ENCODE measurements around the gene BAHD1. TPM values are rescaled to one million over a fixed set of nuclear protein-coding genes. Genes with fewer than 3 reads are reported as not detected.

Gene BAHD1
- total and polyA plus RNA-seq, 11 donors = 7.8 to 28.4 (median 16.1) TPM

DNA sequence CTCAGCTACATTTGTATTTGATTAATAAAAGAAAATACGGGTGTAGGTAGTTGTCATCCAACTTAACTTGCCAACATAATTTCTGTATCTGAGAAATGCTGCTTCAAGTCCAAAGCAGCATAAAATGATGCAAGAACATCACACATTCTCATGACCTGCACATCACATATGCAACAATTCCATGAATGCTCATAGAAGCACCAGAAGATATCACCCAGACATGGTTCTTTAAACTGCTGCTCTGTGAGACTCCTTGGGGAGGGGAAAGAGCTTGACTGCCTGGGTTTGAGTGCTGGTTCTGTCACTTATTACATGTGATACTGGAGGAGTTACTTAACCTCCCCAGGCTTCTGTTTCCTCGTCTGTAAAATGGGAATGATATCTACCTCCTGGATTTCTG is 69.4 kb downstream of the BAHD1 start:
- DNase-seq (no peak), ATAC-seq (no peak)
- Histone ChIP-seq H3K4me3 (no peak overlapping the region), H3K9me3 (no peaks in the 10 kb centered on the region), H3K27me3 (peaks cover 0 to 36% (median 0%) of the 10 kb centered on the region in 9 donors), H3K36me3 (no peaks in the 10 kb centered on the region), H3K27ac (no peak overlapping the region), H3K4me1 (peaks cover 0 to 25% (median 17%) of the 10 kb centered on the region in 12 donors)
- 75 to 90% (median 85%) methylated on average over 2 of the region's 2 CpGs for WGBS, 4 donors
- TF ChIP-seq, protein P1, sequence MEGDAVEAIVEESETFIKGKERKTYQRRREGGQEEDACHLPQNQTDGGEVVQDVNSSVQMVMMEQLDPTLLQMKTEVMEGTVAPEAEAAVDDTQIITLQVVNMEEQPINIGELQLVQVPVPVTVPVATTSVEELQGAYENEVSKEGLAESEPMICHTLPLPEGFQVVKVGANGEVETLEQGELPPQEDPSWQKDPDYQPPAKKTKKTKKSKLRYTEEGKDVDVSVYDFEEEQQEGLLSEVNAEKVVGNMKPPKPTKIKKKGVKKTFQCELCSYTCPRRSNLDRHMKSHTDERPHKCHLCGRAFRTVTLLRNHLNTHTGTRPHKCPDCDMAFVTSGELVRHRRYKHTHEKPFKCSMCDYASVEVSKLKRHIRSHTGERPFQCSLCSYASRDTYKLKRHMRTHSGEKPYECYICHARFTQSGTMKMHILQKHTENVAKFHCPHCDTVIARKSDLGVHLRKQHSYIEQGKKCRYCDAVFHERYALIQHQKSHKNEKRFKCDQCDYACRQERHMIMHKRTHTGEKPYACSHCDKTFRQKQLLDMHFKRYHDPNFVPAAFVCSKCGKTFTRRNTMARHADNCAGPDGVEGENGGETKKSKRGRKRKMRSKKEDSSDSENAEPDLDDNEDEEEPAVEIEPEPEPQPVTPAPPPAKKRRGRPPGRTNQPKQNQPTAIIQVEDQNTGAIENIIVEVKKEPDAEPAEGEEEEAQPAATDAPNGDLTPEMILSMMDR (IDR thresholded peaks at IDR 0.05) = no peak
- no peak for TF ChIP-seq POLR2A (IDR thresholded peaks at IDR 0.05)
- intact Hi-C loops (cut with DNase I) = loop anchor here in 2 of 10 donors (5.0 to 10.0 kb wide), 3 partner anchors 55 to 82 kb away; partner anchors contain the start of genes BAHD1 (in 1 of the 2), CCDC32 (in 1 of the 2), KNL1 (in 1 of the 2) and RPUSD2 (in 1 of the 2)

DNA sequence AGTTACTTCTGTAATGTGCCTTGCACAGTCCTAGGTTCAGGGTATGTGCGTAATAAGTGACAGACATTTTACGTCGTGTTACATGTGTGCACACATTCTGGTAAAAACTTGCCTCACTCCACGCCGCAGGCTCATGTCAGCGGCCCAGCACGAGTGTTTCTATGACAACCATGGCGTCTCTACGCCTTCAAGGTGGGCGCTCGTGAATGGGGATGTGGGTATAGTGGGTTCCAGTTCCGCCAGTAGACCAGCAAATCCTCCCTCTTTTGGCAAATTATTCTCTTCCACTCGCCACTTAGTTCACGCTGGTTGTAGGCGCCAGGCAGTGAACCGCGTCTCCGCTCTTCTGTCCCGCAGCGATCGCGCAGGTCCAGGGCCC is 70.3 kb downstream of the BAHD1 start:
- peak overlapping the region in 10 of 12 donors; percentile 23 to 75 (median 62) for H3K27ac ChIP-seq
- intact Hi-C loops (cut with DNase I) = loop anchor here in 2 of 10 donors (5.0 to 10.0 kb wide), 3 partner anchors 54 to 81 kb away; partner anchors contain the start of genes BAHD1 (in 1 of the 2), CCDC32 (in 1 of the 2), KNL1 (in 1 of the 2) and RPUSD2 (in 1 of the 2)

DNA sequence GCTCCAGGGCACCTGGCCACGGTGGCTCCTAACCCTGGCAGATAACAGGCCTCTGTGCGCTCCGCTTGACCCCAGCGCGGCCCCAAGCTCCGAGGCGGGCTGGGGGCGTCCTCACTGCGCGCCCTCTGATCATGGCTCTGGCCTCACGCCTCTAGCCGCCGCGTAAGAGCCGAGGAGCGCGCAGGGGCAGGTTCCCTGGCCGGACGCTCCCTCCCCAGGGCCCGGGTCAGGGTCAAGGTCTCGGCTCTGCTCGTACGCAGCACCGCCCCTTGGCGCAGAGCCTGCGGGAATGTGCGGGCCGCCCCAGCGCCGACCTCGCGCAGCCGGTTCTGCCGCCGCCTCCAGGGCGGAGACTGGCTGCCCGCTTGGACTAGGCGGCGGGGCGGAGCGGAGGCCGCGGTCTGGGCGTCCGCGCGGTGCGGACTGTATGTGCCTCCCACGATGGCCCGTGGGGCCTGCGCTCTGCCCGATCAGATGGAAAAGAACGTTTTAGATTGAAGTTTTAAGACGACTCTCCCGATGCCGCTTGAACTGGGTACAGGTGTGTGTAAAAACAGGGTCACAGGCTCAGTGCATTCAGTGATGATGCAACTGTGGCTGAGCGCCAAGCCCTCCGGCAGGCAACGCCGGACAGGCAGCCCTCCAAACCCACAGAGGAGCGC is 70.8 kb downstream of the BAHD1 start:
- peak overlapping the region in 10 of 12 donors; percentile 23 to 75 (median 62) for H3K27ac ChIP-seq
- H3K36me3 ChIP-seq = no peaks in the 10 kb centered on the region
- H3K27me3 ChIP-seq = peaks cover 0 to 36% (median 0%) of the 10 kb centered on the region in 9 donors
- intact Hi-C loops (cut with DNase I) = loop anchor here in 2 of 10 donors (5.0 to 10.0 kb wide), 3 partner anchors 53 to 81 kb away; partner anchors contain the start of genes BAHD1 (in 1 of the 2), CCDC32 (in 1 of the 2), KNL1 (in 1 of the 2) and RPUSD2 (in 1 of the 2)
- H3K4me1 ChIP-seq = peaks cover 0 to 24% (median 16%) of the 10 kb centered on the region in 12 donors
- TF ChIP-seq, protein P1 (IDR thresholded peaks at IDR 0.05) = no peak
- TF ChIP-seq POLR2A (IDR thresholded peaks at IDR 0.05) = peak in 1 of 2 donors; percentile 19
- peak; percentile 75 to 92 (median 84) for DNase-seq
- WGBS, 4 donors = 2 to 9% (median 2%) methylated on average over 8 to 61 of the region's 61 CpGs
- ATAC-seq = peak; percentile 64 to 86 (median 84)
- peak overlapping the region; percentile 2 to 73 (median 64) for H3K4me3 ChIP-seq
- H3K9me3 ChIP-seq = no peaks in the 10 kb centered on the region

More for the DNA sequence above, 70.3 kb downstream of the BAHD1 start:
- no peak for DNase-seq
- peaks cover 0 to 36% (median 0%) of the 10 kb centered on the region in 9 donors for H3K27me3 ChIP-seq
- peak in 2 of 4 donors; percentile 3 to 4 for ATAC-seq
- no peaks in the 10 kb centered on the region for H3K36me3 ChIP-seq
- H3K4me3 ChIP-seq = peak overlapping the region; percentile 2 to 73 (median 64)
- no peaks in the 10 kb centered on the region for H3K9me3 ChIP-seq
- WGBS, 4 donors = 26 to 48% (median 32%) methylated on average over 14 to 22 of the region's 22 CpGs
- no peak for TF ChIP-seq POLR2A (IDR thresholded peaks at IDR 0.05)
- TF ChIP-seq, protein P1 (IDR thresholded peaks at IDR 0.05) = no peak
- H3K4me1 ChIP-seq = peaks cover 0 to 25% (median 17%) of the 10 kb centered on the region in 12 donors

DNA sequence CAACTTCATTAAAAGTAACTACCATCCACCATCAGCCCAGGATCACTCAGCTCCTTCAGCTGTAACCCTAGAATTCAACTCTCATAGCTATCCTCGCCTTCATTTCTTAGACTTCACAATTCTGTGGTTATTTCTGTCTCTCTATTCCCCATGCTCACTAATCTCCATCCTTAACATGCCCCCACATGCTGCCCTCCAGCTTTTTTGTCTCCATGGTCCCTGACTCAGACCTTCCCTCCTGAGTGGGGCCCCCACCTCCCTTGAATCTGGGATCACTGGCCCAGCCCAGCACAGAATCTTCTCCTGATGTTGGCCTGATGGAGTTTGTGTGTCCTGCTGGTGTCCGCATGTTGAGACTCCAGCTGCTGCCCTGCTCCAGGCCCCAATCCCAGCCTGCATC is 71.7 kb downstream of the BAHD1 start:
- Histone ChIP-seq H3K4me3 (no peak overlapping the region), H3K4me1 (peaks cover 0 to 16% (median 10%) of the 10 kb centered on the region in 12 donors), H3K36me3 (no peaks in the 10 kb centered on the region), H3K27ac (peak overlapping the region in 1 of 12 donors; percentile 23), H3K27me3 (peaks cover 0 to 36% (median 0%) of the 10 kb centered on the region in 9 donors), H3K9me3 (no peaks in the 10 kb centered on the region)
- intact Hi-C loops (cut with DNase I) = loop anchor here in 2 of 10 donors (5.0 to 10.0 kb wide), 3 partner anchors 52 to 80 kb away; partner anchors contain the start of genes BAHD1 (in 1 of the 2), CCDC32 (in 1 of the 2), KNL1 (in 1 of the 2) and RPUSD2 (in 1 of the 2)
- TF ChIP-seq, protein P1 (IDR thresholded peaks at IDR 0.05) = no peak
- TF ChIP-seq POLR2A (IDR thresholded peaks at IDR 0.05) = no peak
- DNase-seq (no peak), ATAC-seq (no peak)
- 92 to 96% (median 96%) methylated on average over 2 of the region's 2 CpGs for WGBS, 4 donors
